AG04449 (cell line): Measurements from ENCODE around the gene UNC50.
A peak's percentile ranks its signal among the peaks of the same experiment; 100 is the strongest.

ENCODE experiments used
- CTCF ChIA-PET: fragments of 350-600 bp; formaldehyde crosslinking; extraction: SDS; loops from one replicate; lab custom pipeline; 2021; ENCODE audit warnings: antibody characterized with exemption; lab: Yijun Ruan, JAX
- POLR2A ChIA-PET: fragments of 400-600, 350-600 bp; formaldehyde crosslinking; extraction: SDS; loops from one replicate; lab custom pipeline; 2020; ENCODE audit warnings: antibody characterized with exemption, inconsistent platforms; lab: Yijun Ruan, JAX
- DNase-seq: peaks from one replicate; pipeline ENCODE4 v3.0.0-alpha.2; 2010; ENCODE audit warnings: low read depth, low spot score
- H3K4me3 ChIP-seq: 2 replicates; pipeline ENCODE4 v1.5.1; 2011; ENCODE audit warnings: low read depth, mild to moderate bottlenecking, control low read depth, low read length
- TF ChIP-seq, protein P1 (sequence below): IDR thresholded peaks from one replicate; pipeline ENCODE4 v1.5.1; 2011; ENCODE audit warnings: mild to moderate bottlenecking, moderate library complexity, low read length, control low read depth, inconsistent platforms; ENCODE audit not compliant: insufficient read depth; ENCODE audit errors: missing control alignments

Gene UNC50

GRCh38 chr2:98608962-98609604 is 694 bp downstream of the UNC50 start:
- POLR2A ChIA-PET: interaction anchor here (0.9 kb wide), 2 partner anchors 49 to 531 kb away, joined by 3 read pairs; no protein-coding TSS in a partner anchor
- CTCF ChIA-PET: interaction anchor here (0.6 to 1.5 kb wide), 2 partner anchors 196 to 469 kb away, joined by 3 to 12 read pairs; no protein-coding TSS in a partner anchor
- TF ChIP-seq, protein P1, sequence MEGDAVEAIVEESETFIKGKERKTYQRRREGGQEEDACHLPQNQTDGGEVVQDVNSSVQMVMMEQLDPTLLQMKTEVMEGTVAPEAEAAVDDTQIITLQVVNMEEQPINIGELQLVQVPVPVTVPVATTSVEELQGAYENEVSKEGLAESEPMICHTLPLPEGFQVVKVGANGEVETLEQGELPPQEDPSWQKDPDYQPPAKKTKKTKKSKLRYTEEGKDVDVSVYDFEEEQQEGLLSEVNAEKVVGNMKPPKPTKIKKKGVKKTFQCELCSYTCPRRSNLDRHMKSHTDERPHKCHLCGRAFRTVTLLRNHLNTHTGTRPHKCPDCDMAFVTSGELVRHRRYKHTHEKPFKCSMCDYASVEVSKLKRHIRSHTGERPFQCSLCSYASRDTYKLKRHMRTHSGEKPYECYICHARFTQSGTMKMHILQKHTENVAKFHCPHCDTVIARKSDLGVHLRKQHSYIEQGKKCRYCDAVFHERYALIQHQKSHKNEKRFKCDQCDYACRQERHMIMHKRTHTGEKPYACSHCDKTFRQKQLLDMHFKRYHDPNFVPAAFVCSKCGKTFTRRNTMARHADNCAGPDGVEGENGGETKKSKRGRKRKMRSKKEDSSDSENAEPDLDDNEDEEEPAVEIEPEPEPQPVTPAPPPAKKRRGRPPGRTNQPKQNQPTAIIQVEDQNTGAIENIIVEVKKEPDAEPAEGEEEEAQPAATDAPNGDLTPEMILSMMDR: no peak
- peak overlapping the region; percentile 92 for H3K4me3 ChIP-seq
- DNase-seq: no peak

- CTCF ChIA-PET: interaction anchor here (0.7 to 1.2 kb wide), 2 partner anchors 35 to 202 kb away, joined by 3 to 5 read pairs; no protein-coding TSS in a partner anchor
- TF ChIP-seq, protein P1: no peak
- POLR2A ChIA-PET: no interaction called here
- H3K4me3 ChIP-seq: no peak overlapping the region
- no peak for DNase-seq
Measured at GRCh38 chr2:98614024-98614739, 5.8 kb downstream of the UNC50 start.

DNA sequence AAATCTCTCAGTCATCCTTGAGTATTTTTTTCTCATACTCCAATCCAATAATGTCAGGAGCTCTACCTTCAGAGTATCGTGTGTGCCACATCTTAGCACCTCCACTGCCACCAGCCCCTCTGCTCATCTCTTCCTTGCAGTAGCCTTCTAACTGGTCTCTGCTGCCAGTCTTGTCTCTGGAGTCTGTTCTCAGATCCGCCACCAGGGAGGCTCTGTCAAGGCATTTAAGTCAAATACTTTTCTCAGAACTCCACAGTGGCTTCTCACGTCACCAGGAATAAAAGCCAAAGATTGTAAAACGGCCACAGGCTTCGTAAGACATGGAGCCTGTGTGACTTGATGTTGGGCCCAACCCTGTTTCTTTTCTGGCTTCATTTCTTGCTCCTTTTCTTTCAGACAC is 7.1 kb downstream of the UNC50 start:
- ChIA-PET POLR2A (no interaction called here), CTCF (no interaction called here)
- H3K4me3 ChIP-seq: no peak overlapping the region
- TF ChIP-seq, protein P1: no peak
- no peak for DNase-seq

GRCh38 chr2:98617149-98617548 is 8.8 kb downstream of the UNC50 start:
- no peak for DNase-seq
- POLR2A ChIA-PET: no interaction called here
- CTCF ChIA-PET: interaction anchor here (1.0 to 2.2 kb wide), 2 partner anchors 232 to 449 kb away, joined by 3 to 9 read pairs; no protein-coding TSS in a partner anchor
- TF ChIP-seq, protein P1: no peak
- no peak overlapping the region for H3K4me3 ChIP-seq

GRCh38 chr2:98623657-98624056 is 15.3 kb downstream of the UNC50 start:
- H3K4me3 ChIP-seq: no peak overlapping the region
- ChIA-PET POLR2A (no interaction called here), CTCF (no interaction called here)
- DNase-seq: no peak
- TF ChIP-seq, protein P1: no peak

DNA sequence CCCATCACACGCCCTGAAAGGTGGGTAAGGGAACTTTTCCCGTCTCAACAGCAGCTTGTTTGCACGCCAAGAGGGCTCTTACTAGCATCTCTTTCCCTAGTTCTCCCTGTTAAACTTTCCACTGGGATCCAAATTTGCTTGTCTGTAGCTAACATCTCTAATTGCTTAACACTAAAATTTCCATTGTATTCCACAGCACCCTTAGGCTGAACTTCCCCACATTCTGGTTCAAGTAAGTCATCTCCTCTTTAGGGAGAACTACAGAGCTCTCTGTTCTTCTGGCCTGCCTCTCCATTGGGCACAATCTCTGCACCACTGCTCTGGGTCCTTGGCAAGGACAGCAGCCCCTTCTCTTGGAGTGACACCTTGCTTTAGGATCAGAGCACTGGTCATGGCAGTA is 24.0 kb downstream of the UNC50 start:
- DNase-seq: no peak
- POLR2A ChIA-PET: no interaction called here
- TF ChIP-seq, protein P1: no peak
- no peak overlapping the region for H3K4me3 ChIP-seq
- CTCF ChIA-PET: interaction anchor here (1.1 to 2.0 kb wide), 2 partner anchors 13 to 17 kb away, joined by 3 to 4 read pairs; no protein-coding TSS in a partner anchor
